Dendritic cell treated with granulocyte-macrophage colony-stimulating factor and Interleukin-4, amounts not matched to agents 40 ng/mL and 50 ng/mL, for 4 days (primary cell): Measurements from ENCODE around the gene DNAJC8.

ENCODE experiments used
- H3K27ac Mint-ChIP-seq: one replicate; pipeline ENCODE4 v1.8.0; 2022; ENCODE audit warnings: mild to moderate bottlenecking, mixed read lengths
- H3K27me3 Mint-ChIP-seq: one replicate; pipeline ENCODE4 v1.8.0; 2022; ENCODE audit warnings: mild to moderate bottlenecking, mixed read lengths
- H3K36me3 Mint-ChIP-seq: one replicate; pipeline ENCODE4 v1.8.0; 2022; ENCODE audit warnings: low read depth, mixed read lengths
- H3K4me1 Mint-ChIP-seq: one replicate; pipeline ENCODE4 v1.8.0; 2022; ENCODE audit warnings: low read depth, mixed read lengths
- H3K4me3 Mint-ChIP-seq: one replicate; pipeline ENCODE4 v1.8.0; 2022; ENCODE audit warnings: mild to moderate bottlenecking, moderate library complexity, mixed read lengths
- H3K9me3 Mint-ChIP-seq: one replicate; pipeline ENCODE4 v1.8.0; 2022; ENCODE audit warnings: mixed read lengths
- intact Hi-C: fragments of 100-400 bp; cut with micrococcal nuclease; formaldehyde crosslinking; loops from one replicate; pipeline ENCODE4 v1.15.0; 2022

Gene DNAJC8

DNA sequence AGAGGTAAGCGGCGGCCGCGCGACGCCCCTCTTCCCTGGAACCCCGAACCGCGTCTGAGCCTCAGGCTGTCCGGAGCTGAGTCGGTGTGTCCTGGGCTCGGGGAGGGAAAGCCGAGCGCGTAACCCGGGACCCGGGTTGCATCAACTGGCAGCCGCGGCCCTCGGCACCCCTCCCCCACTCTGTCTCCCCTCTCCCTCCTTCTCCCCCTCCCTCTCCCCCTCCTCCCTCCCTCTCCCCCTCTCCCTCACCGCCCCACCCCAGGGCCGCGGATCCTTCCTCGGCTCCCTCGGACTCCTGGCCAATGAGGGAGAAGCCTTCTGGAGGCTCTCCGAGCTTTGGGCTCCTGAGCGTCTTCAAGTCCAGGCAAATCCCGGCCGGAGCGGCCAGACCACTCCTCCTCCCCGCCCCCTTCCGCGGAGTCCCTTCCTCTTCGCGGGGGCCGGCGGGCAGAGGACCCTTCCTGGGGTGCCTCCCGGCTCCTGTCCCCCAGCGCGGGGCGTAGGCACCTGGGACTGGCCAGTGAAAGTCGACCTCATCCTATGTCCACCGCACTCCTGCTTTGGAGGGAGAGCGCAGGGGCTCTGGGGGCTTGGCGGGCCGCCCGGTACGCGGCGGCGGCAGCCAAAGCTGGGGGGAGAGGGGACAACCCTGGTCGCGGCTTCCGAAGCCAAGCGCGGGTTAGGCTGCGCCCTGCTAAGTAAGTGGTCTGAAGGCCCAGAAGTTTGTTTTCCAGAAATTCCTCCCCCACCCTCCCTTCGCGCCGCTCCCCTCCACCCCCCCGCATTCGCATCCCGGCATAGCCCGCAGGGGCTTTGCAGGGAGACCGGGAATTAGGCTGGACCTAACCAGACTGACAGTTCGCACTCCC, 27.3 kb upstream of the DNAJC8 start:
- Mint-ChIP-seq H3K36me3 (peaks cover 11% of the 10 kb centered on the region), H3K4me3 (peak overlapping the region; percentile 86), H3K27ac (peak overlapping the region; percentile 84), H3K4me1 (peaks cover 28% of the 10 kb centered on the region), H3K27me3 (peaks cover 3% of the 10 kb centered on the region), H3K9me3 (no peaks in the 10 kb centered on the region)
- intact Hi-C loops: loop anchor here (1.0 kb wide), 1 partner anchor 12 kb away; no protein-coding TSS in a partner anchor

DNA sequence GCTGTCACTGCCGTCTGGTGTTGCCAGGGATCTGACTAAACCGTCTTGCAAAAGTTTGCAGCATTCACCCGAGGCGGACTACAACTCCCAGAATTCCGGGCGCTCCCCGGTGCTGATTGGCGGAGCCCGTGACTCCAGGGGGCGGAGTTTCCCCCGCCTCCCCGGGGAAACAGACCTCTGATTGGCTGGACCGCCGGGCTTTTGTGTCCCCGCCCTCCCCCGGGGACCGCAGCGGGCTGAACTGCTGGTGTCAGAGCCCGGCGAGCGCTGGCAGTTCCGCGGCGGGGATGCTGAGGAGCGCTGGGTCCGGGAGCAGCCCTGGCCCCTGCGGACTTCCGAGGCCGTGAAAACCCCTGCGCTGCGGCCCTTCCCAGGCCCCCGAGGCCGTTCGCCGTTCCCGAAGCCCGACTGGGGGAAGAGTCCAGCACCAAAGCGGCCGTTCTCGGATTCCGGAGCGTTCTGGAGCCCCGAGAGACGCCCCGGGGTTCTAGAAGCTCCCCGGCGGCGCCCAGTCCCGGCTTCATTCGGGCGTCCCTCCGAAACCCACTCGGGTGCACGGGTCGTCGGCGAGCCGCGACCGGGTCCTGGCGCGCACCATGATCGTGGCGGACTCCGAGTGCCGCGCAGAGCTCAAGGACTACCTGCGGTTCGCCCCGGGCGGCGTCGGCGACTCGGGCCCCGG, 26.6 kb upstream of the DNAJC8 start, which contains the start of gene SESN2:
Gene SESN2, plus strand, starts transcription at position 267 of the 682 bp plus-strand sequence. Its CDS starts 330 bp downstream, at position 597.
- intact Hi-C loops: loop anchor here (1.0 kb wide), 1 partner anchor 11 kb away; no protein-coding TSS in a partner anchor

DNA sequence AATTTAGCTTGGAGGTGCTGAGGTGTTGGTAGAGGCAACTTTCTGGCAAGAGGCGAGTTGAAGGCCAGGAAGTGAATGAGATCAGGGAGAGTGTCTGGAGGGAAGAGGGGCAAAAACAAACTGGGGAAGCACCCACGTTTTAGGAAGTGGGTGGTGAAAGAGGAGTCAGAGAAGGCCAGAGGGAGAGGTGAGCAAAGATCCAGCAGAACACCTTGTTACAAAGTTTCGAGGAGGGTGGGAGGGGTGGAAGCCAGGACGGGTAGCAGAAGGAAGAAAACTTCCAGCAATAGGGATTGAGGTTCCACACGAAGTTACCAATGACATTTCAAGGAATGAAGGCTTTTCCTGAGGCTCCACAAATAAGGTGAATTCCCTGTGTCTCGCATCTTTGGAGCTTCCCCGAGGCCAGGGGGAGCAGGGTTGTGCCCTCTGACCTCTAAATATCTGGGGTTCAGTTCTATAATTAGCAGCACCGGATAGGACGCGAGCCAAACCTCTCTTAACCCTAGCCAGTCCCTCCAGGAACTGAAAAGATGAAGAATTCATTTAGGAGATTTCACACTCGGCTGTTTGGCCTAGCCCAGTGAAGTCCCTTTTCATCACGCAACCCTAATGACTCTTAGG, 25.9 kb upstream of the DNAJC8 start:
- H3K36me3 Mint-ChIP-seq: peaks cover 11% of the 10 kb centered on the region
- H3K27ac Mint-ChIP-seq: peak overlapping the region; percentile 84
- intact Hi-C loops: loop anchor here (1.0 kb wide), 1 partner anchor 10 kb away; no protein-coding TSS in a partner anchor
- peaks cover 3% of the 10 kb centered on the region for H3K27me3 Mint-ChIP-seq
- H3K4me1 Mint-ChIP-seq: peaks cover 28% of the 10 kb centered on the region
- H3K9me3 Mint-ChIP-seq: no peaks in the 10 kb centered on the region
- H3K4me3 Mint-ChIP-seq: peak overlapping the region; percentile 86

More for the DNA sequence above, 26.6 kb upstream of the DNAJC8 start, which contains the start of gene SESN2:
- Mint-ChIP-seq H3K9me3 (no peaks in the 10 kb centered on the region), H3K27me3 (peaks cover 3% of the 10 kb centered on the region), H3K4me3 (peak within 1 kb of the TSS; percentile 86), H3K36me3 (peaks cover 11% of the 10 kb centered on the region), H3K4me1 (peaks cover 28% of the 10 kb centered on the region), H3K27ac (peak within 1 kb of the TSS; percentile 84)

DNA sequence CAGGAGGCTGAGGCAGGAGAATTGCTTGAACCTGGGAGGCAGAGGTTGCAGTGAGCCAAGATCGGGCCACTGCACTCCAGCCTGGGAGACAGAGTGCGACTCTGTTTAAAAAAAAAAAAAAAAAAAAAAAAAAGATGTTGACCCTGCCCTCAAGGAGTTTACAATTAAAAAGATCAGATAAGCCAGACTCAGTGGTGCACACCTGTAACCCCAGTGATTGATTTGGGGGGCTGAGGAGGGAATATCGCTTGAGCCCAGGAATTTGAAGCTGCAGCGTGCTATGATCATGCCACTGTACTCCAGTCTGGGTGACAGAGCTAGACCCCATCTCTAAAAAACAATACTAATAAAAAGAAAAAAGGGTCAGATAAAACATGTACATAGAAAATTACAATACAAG, 24.9 kb upstream of the DNAJC8 start:
- peaks cover 3% of the 10 kb centered on the region for H3K27me3 Mint-ChIP-seq
- intact Hi-C loops: no loop called here
- H3K9me3 Mint-ChIP-seq: no peaks in the 10 kb centered on the region
- peak overlapping the region; percentile 84 for H3K27ac Mint-ChIP-seq
- peaks cover 11% of the 10 kb centered on the region for H3K36me3 Mint-ChIP-seq
- no peak overlapping the region for H3K4me3 Mint-ChIP-seq
- peaks cover 24% of the 10 kb centered on the region for H3K4me1 Mint-ChIP-seq

DNA sequence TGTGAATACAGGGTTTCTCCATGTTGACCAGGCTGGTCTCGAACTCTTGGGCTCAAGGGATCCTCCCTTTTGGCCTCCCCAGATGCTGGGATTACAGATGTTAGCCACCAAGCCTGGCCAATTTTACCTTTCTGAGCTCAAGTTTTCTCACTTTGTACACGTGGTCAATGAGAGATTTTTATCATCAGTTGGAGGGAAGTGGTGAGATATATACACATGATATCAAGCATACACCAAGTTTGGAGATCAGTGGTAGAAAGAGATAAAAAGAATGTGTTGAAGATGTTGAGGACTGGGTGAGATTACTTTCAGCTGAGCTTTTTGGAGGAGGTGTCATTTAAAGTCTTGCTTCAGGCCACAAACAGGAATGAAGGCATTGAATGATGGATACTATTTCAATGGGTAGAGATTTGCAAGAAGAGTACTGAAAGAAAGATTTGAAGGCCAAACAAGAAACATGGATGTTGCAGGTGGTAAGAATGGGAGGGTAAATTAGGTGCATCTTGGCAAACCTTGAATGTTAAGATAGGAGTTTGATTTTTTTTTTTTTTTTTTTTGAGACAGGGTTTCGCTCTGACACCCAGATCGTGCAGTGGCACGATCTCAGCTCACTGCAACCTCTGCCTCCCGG, 23.5 kb upstream of the DNAJC8 start:
- H3K27me3 Mint-ChIP-seq: peaks cover 3% of the 10 kb centered on the region
- H3K9me3 Mint-ChIP-seq: no peaks in the 10 kb centered on the region
- H3K4me1 Mint-ChIP-seq: peaks cover 17% of the 10 kb centered on the region
- peaks cover 11% of the 10 kb centered on the region for H3K36me3 Mint-ChIP-seq
- H3K4me3 Mint-ChIP-seq: no peak overlapping the region
- intact Hi-C loops: no loop called here
- H3K27ac Mint-ChIP-seq: no peak overlapping the region

DNA sequence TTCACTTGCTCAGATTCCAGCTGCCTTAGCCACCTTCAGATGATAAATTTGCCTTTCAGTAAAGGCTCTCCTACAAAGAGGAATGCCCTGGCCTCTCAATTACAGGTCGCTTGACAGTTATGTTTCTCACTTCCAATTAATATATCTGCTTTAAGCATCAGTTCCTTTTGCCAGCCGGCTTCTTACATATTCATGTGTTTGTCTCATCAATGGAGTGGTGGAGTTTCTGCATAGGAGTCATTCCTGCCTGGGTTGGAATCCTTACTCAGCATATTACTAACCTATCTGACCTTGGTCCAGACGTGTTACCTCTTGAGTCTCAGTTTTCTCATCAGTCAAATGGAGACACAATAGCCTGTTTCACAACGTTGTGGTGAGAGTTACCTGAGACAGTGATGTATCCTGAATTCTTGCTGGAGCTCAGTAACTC, 17.1 kb upstream of the DNAJC8 start:
- Mint-ChIP-seq H3K27ac (no peak overlapping the region), H3K4me3 (no peak overlapping the region), H3K27me3 (no peaks in the 10 kb centered on the region), H3K36me3 (peaks cover 5% of the 10 kb centered on the region), H3K4me1 (peaks cover 49% of the 10 kb centered on the region), H3K9me3 (no peaks in the 10 kb centered on the region)
- intact Hi-C loops: loop anchor here (1.0 to 2.0 kb wide), 2 partner anchors 79 to 119 kb away; partner anchors contain the start of genes MED18 and PHACTR4

DNA sequence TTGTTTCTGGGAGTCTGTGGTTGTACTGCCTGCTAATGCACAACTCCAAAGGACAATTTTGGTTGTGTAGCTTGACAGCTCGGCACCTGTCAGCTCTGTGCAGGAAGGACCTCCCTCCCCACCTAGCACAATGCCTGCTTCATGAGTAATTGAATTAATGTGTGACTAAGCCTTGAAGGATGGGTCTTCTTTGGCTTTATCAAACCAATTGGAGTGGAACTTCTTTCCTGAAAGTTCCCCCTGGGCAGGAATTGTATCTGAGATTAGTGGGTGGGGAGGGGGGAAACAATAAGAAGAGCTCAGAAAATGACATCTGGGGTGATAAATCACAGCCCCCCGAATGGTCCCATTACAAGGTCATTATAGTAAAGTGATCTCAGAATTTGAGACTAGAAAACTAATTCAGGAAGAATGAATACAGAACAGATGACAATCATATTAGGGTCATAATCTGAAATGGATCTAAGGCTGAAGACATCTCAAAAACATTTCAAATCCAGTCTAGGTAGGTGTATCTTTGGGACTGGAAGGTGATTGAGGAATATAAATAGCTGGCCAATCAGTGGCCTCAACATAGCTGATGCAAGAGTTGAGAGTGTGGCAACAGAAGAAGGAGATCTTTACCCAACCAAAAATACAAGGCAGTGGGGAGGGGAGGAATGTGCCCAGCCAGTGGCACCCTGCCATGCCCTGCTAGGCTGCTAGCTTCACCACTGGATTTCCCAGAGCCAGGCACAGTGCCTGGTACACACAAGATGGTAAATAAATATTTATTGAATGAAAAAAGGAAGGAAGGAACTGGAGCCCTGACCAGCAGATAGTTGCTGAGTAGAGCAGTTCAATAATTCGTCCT, 16.4 kb upstream of the DNAJC8 start:
- Mint-ChIP-seq H3K27me3 (no peaks in the 10 kb centered on the region), H3K9me3 (no peaks in the 10 kb centered on the region), H3K27ac (peak overlapping the region; percentile 97), H3K36me3 (peaks cover 5% of the 10 kb centered on the region), H3K4me3 (no peak overlapping the region), H3K4me1 (peaks cover 56% of the 10 kb centered on the region)
- intact Hi-C loops: loop anchor here (1.0 to 2.0 kb wide), 2 partner anchors 80 to 120 kb away; partner anchors contain the start of genes MED18 and PHACTR4

DNA sequence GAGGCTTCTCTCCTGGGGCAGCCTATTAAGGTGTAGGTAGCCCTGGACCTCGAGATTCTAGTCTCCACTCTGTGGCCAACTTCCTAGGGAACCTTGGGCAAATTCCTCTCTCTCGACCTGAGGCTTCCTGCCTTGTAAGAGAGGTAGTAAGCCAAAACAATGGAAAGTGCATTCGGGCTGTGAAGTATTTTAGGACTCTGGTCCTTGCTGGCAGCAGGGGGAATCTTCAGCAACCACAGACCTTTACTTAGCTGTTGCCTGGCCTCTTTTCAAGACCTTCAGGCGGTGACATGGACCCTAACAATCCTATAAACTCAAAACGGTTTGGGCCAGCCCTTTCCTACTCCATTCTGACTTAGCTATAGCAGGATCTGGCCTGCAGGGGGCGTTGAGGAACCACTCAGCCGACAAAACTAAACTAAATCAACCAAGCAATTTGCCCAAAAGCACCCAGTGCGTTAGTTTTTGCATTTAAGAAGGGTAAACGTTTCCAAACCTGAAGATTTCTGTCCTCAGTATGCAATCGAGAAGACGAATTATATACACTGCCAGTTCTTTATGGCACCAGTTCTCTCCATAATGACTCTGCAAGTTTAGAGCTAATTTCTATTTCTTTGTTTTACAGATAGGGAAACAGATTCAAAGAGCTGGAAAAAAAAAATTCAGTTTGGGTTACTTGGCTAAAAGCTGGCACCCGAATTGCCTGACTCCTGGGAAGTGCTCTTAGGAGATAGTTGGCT, 15.6 kb upstream of the DNAJC8 start:
- peaks cover 5% of the 10 kb centered on the region for H3K36me3 Mint-ChIP-seq
- H3K27ac Mint-ChIP-seq: peak overlapping the region; percentile 97
- intact Hi-C loops: loop anchor here (1.0 to 2.0 kb wide), 3 partner anchors 11 to 120 kb away; partner anchors contain the start of genes MED18, PHACTR4 and SESN2
- peak overlapping the region; percentile 99 for H3K4me3 Mint-ChIP-seq
- H3K9me3 Mint-ChIP-seq: no peaks in the 10 kb centered on the region
- H3K27me3 Mint-ChIP-seq: no peaks in the 10 kb centered on the region
- H3K4me1 Mint-ChIP-seq: peaks cover 63% of the 10 kb centered on the region

DNA sequence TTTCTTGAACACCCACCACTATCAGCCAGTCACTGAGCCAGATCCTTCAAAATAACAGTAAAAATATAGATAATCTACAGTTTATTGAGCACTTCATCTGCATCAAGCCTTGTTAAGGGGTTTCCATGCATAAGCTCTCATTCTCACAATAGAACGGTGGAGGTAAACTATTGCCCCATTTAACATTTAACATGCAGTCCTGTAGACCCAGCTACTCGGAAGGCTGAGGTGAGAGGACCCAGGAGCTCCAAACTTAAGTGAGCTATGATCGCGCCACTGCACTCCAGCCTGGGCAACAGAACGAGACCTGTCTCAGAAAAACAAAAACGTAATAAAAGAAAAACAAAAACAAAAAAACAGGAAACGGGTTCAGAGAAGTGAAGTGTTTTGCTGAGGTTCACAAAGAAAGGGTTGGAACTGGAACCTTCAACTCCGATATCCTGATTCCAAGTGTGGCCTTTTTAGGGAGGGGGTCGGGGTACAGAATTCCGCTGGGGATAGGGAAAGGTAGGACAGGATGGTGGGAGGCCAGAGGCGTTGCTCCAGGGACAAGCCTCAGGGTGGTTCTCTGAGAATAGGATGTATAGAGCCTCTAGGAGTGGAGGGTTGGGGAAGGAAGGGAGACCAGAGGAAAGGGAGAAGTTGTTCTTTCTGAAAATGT, 14.9 kb upstream of the DNAJC8 start:
- Mint-ChIP-seq H3K4me1 (peaks cover 63% of the 10 kb centered on the region), H3K4me3 (peak overlapping the region; percentile 99), H3K27ac (peak overlapping the region; percentile 97), H3K9me3 (no peaks in the 10 kb centered on the region), H3K27me3 (no peaks in the 10 kb centered on the region), H3K36me3 (peaks cover 5% of the 10 kb centered on the region)
- intact Hi-C loops: loop anchor here (1.0 to 2.0 kb wide), 2 partner anchors 12 to 121 kb away; partner anchors contain the start of genes PHACTR4 and SESN2

DNA sequence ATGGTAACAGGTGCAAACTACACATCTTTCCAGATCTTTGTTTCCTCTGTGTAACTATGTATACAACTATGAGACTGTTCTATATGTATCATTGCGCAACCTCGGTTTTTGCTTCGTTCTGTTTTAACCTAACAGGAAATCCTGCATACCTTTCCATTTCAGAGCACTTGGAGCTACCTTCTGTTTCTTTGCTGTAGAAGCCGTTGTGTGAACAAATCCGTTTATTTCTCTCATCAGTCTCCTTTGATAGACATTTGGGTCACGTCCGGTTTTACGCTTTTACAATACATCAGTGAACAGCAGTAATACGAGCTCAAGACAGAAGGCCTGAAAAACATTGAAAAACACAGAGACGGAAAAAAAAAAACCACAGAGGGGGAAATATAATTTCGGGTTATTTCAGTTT, 13.6 kb upstream of the DNAJC8 start:
- peak overlapping the region; percentile 99 for H3K4me3 Mint-ChIP-seq
- H3K27ac Mint-ChIP-seq: peak overlapping the region; percentile 97
- H3K36me3 Mint-ChIP-seq: peaks cover 5% of the 10 kb centered on the region
- no peaks in the 10 kb centered on the region for H3K27me3 Mint-ChIP-seq
- H3K9me3 Mint-ChIP-seq: no peaks in the 10 kb centered on the region
- intact Hi-C loops: no loop called here
- H3K4me1 Mint-ChIP-seq: peaks cover 63% of the 10 kb centered on the region

DNA sequence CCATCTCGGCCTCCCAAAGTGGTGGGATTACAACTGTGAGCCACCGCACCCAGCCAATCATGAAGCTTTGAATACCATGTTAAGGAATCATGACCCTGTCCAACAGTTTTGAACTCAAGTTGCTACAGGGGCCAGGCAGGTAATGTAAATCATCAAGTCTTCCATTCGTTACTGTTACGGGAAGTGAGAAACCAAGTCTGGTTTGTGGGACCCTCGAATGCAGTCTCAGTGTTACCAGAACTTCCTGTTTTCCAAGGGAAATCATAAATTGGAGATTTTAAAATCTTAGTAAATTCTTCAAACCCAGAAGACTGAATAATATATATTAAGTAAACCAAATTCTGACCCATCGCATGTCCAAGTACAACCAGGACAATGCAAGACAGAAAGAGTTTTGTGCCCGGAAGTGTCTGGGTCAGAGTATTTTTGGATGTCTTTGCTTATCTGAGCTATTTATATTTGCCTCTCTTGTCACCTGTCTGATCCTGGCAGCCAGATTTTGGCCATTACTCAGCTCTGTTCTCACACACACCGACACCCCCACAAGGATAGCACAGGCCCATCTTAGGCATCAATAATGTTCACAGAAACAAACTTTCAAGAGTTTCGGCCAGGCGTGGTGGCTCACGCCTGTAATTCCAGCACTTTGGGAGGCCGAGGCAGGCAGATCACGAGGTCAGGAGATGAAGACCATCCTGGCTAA, 11.9 kb upstream of the DNAJC8 start:
- Mint-ChIP-seq H3K27ac (no peak overlapping the region), H3K27me3 (no peaks in the 10 kb centered on the region), H3K9me3 (no peaks in the 10 kb centered on the region), H3K4me3 (no peak overlapping the region), H3K4me1 (peaks cover 50% of the 10 kb centered on the region), H3K36me3 (peaks cover 12% of the 10 kb centered on the region)
- intact Hi-C loops: no loop called here
